Stimulated activated CD4-positive, alpha-beta T cell treated with anti-CD3 and anti-CD28 coated beads, Interleukin-4, amount 100 ng/mL, for 1 hour (primary cell): ENCODE data around the gene MORF4L1.
"Not testable (repeated sequence)": the region's sequence is repeated elsewhere in the genome, so short reads cannot be mapped to it uniquely, and the experiment has no call there.

Experiments
- DNase-seq: peaks from one replicate; pipeline ENCODE4 v3.0.0-alpha.2; 2020

MORF4L1 gene

GRCh38 chr15:78927077-78927790 is 54.5 kb downstream of the MORF4L1 start:
- no peak for DNase-seq

GRCh38 chr15:78928176-78928575 is 55.5 kb downstream of the MORF4L1 start:
- not testable (repeated sequence) for DNase-seq

- DNase-seq: no peak
Measured at GRCh38 chr15:78928616-78929093, 56.0 kb downstream of the MORF4L1 start.

- no peak for DNase-seq
Measured at GRCh38 chr15:78929536-78930264, 57.0 kb downstream of the MORF4L1 start.

- no peak for DNase-seq
Measured at GRCh38 chr15:78930577-78931388, 58.1 kb downstream of the MORF4L1 start.

GRCh38 chr15:78931439-78932257 is 59.0 kb downstream of the MORF4L1 start:
- no peak for DNase-seq

- DNase-seq: no peak
Measured at GRCh38 chr15:78932258-78932808, 59.6 kb downstream of the MORF4L1 start.

GRCh38 chr15:78933187-78933822 is 60.6 kb downstream of the MORF4L1 start:
- no peak for DNase-seq

GRCh38 chr15:78933823-78934654 is 61.3 kb downstream of the MORF4L1 start:
- no peak for DNase-seq

GRCh38 chr15:78934655-78935023 is 61.9 kb downstream of the MORF4L1 start:
- DNase-seq: no peak

GRCh38 chr15:78937132-78937739 is 64.5 kb downstream of the MORF4L1 start:
- DNase-seq: no peak

GRCh38 chr15:78938658-78939488 is 66.2 kb downstream of the MORF4L1 start:
- DNase-seq: no peak

GRCh38 chr15:78942741-78943140 is 70.1 kb downstream of the MORF4L1 start:
- DNase-seq: no peak

- DNase-seq: no peak
Measured at GRCh38 chr15:78943692-78944091, 71.0 kb downstream of the MORF4L1 start.

GRCh38 chr15:78944202-78944625 is 71.5 kb downstream of the MORF4L1 start:
- no peak for DNase-seq

- DNase-seq: peak; percentile 78
Measured at GRCh38 chr15:78944669-78945407, 72.1 kb downstream of the MORF4L1 start, which contains the start of gene CTSH. Gene CTSH (minus strand): TSS chr15:78945046. CDS start chr15:78944981, 65 bp downstream.

GRCh38 chr15:78946493-78946892 is 73.8 kb downstream of the MORF4L1 start:
- DNase-seq: no peak

- no peak for DNase-seq
Measured at GRCh38 chr15:78947506-78947905, 74.8 kb downstream of the MORF4L1 start.
